Smooth muscle cell of the brain vasculature (primary cell): ENCODE measurements around the gene MEGF11.

ENCODE experiments used
- DNase-seq: peaks from one replicate; pipeline ENCODE4 v3.0.0-alpha.2; 2012; ENCODE audit warnings: low read depth, low spot score

MEGF11 gene

GRCh38 chr15:65919353-65919752 is 334.2 kb downstream of the MEGF11 start:
- no peak for DNase-seq

GRCh38 chr15:65918945-65919344 is 334.6 kb downstream of the MEGF11 start:
- DNase-seq, result no peak

GRCh38 chr15:65918357-65918920 is 335.1 kb downstream of the MEGF11 start:
- DNase-seq, result no peak

- DNase-seq, result no peak
These were observed 335.6 kb downstream of the MEGF11 start for GRCh38 chr15:65917936-65918335.

GRCh38 chr15:65917407-65917756 is 336.2 kb downstream of the MEGF11 start:
- no peak for DNase-seq

- no peak for DNase-seq
These were observed 336.7 kb downstream of the MEGF11 start for GRCh38 chr15:65916664-65917406.

- DNase-seq, result no peak
These were observed 337.4 kb downstream of the MEGF11 start for GRCh38 chr15:65916041-65916663.

- no peak for DNase-seq
These were observed 338.3 kb downstream of the MEGF11 start for GRCh38 chr15:65914981-65915925.

GRCh38 chr15:65914386-65914785 is 339.2 kb downstream of the MEGF11 start:
- DNase-seq, result no peak

- no peak for DNase-seq
These were observed 339.8 kb downstream of the MEGF11 start for GRCh38 chr15:65913631-65914199.

- DNase-seq, result no peak
These were observed 341.3 kb downstream of the MEGF11 start for GRCh38 chr15:65912235-65912634.

GRCh38 chr15:65910341-65910740 is 343.2 kb downstream of the MEGF11 start:
- no peak for DNase-seq

GRCh38 chr15:65909831-65910230 is 343.7 kb downstream of the MEGF11 start:
- no peak for DNase-seq

- no peak for DNase-seq
These were observed 344.7 kb downstream of the MEGF11 start for GRCh38 chr15:65908876-65909275.

- DNase-seq, result no peak
These were observed 345.9 kb downstream of the MEGF11 start for GRCh38 chr15:65907661-65908060.

- DNase-seq, result no peak
These were observed 347.2 kb downstream of the MEGF11 start for GRCh38 chr15:65906396-65906795.

- DNase-seq, result no peak
These were observed 349.2 kb downstream of the MEGF11 start for GRCh38 chr15:65904301-65904700.

- no peak for DNase-seq
These were observed 350.1 kb downstream of the MEGF11 start for GRCh38 chr15:65903296-65904073.

GRCh38 chr15:65902373-65902772 is 351.2 kb downstream of the MEGF11 start:
- no peak for DNase-seq

- no peak for DNase-seq
These were observed 351.7 kb downstream of the MEGF11 start for GRCh38 chr15:65901836-65902235.

- no peak for DNase-seq
These were observed 352.2 kb downstream of the MEGF11 start for GRCh38 chr15:65901336-65901735.
